ENCODE results near the gene NAA10.

Gene NAA10

GRCh38 chrX:153964105-153964504, 29.3 kb upstream of the NAA10 start:
- H3K36me3 ChIP-seq, result peaks cover 51 to 76% (median 62%) of the 10 kb centered on the region in 11 experiments
- H3K9ac ChIP-seq, result no peak overlapping the region
- no peak overlapping the region for H3K4me2 ChIP-seq
- H3K9me3 ChIP-seq (replicated peaks in 1 of 11), result no peaks in the 10 kb centered on the region; a peak in 1 of 22 replicates
- H3K27me3 ChIP-seq, result peaks cover 61 to 100% (median 90%) of the 10 kb centered on the region in 11 experiments
- peaks cover 46 to 100% (median 100%) of the 10 kb centered on the region in 11 experiments; a peak in 21 of 22 replicates for H4K20me1 ChIP-seq
- H3K4me1 ChIP-seq, result peaks cover 34 to 48% (median 45%) of the 10 kb centered on the region in 10 experiments
- no peak overlapping the region for H3K27ac ChIP-seq
- no peak for TF ChIP-seq Cebpa-rat (IDR thresholded peaks at IDR 0.05)
- H3K4me3 ChIP-seq, result no peak overlapping the region

- no peaks in the 10 kb centered on the region; a peak in 1 of 22 replicates for H3K9me3 ChIP-seq (replicated peaks in 1 of 11)
- no peak overlapping the region for H3K4me3 ChIP-seq
- H3K4me2 ChIP-seq, result no peak overlapping the region
- H3K4me1 ChIP-seq, result peaks cover 33 to 44% (median 40%) of the 10 kb centered on the region in 10 experiments
- H3K36me3 ChIP-seq, result peaks cover 57 to 81% (median 67%) of the 10 kb centered on the region in 11 experiments
- no peak for TF ChIP-seq Cebpa-rat (IDR thresholded peaks at IDR 0.05)
- no peak overlapping the region for H3K27ac ChIP-seq
- H3K27me3 ChIP-seq, result peaks cover 56 to 100% (median 86%) of the 10 kb centered on the region in 11 experiments
- H4K20me1 ChIP-seq, result peaks cover 40 to 100% (median 100%) of the 10 kb centered on the region in 11 experiments; a peak in 21 of 22 replicates
- H3K9ac ChIP-seq, result no peak overlapping the region
Observed at GRCh38 chrX:153963546-153963945, 28.7 kb upstream of the NAA10 start.

GRCh38 chrX:153961292-153961691, 26.5 kb upstream of the NAA10 start:
- TF ChIP-seq Cebpa-rat (IDR thresholded peaks at IDR 0.05), result no peak
- H3K9ac ChIP-seq, result no peak overlapping the region
- peaks cover 11 to 22% (median 18%) of the 10 kb centered on the region in 10 experiments for H3K4me1 ChIP-seq
- H3K27ac ChIP-seq, result no peak overlapping the region
- H3K36me3 ChIP-seq, result peaks cover 79 to 95% (median 86%) of the 10 kb centered on the region in 11 experiments
- peaks cover 34 to 86% (median 64%) of the 10 kb centered on the region in 11 experiments for H3K27me3 ChIP-seq
- H3K9me3 ChIP-seq (replicated peaks in 1 of 11), result no peaks in the 10 kb centered on the region; a peak in 1 of 22 replicates
- H3K4me3 ChIP-seq, result no peak overlapping the region
- peaks cover 19 to 100% (median 100%) of the 10 kb centered on the region in 11 experiments; a peak in 21 of 22 replicates for H4K20me1 ChIP-seq
- H3K4me2 ChIP-seq, result no peak overlapping the region

GRCh38 chrX:153960786-153961185, 25.9 kb upstream of the NAA10 start:
- peaks cover 85 to 100% (median 91%) of the 10 kb centered on the region in 11 experiments for H3K36me3 ChIP-seq

GRCh38 chrX:153960077-153960476, 25.2 kb upstream of the NAA10 start:
- Histone ChIP-seq H3K4me2 (no peak overlapping the region), H3K4me3 (no peak overlapping the region), H3K27ac (no peak overlapping the region), H4K20me1 (peaks cover 7 to 100% (median 100%) of the 10 kb centered on the region in 11 experiments; a peak in 21 of 22 replicates), H3K27me3 (peaks cover 22 to 86% (median 52%) of the 10 kb centered on the region in 11 experiments; a peak in 21 of 22 replicates), H3K9me3 (replicated peaks in 1 of 11) (no peaks in the 10 kb centered on the region; a peak in 1 of 22 replicates), H3K4me1 (peaks cover 0 to 9% (median 6%) of the 10 kb centered on the region in 10 experiments; a peak in 15 of 20 replicates), H3K9ac (no peak overlapping the region), H3K36me3 (peaks cover 87 to 100% (median 98%) of the 10 kb centered on the region in 11 experiments)
- TF ChIP-seq Cebpa-rat (IDR thresholded peaks at IDR 0.05), result no peak

More at GRCh38 chrX:153960786-153961185, 25.9 kb upstream of the NAA10 start:
- Histone ChIP-seq H3K9me3 (replicated peaks in 1 of 11) (no peaks in the 10 kb centered on the region; a peak in 1 of 22 replicates), H3K4me3 (no peak overlapping the region), H3K27ac (no peak overlapping the region), H4K20me1 (peaks cover 14 to 100% (median 100%) of the 10 kb centered on the region in 11 experiments; a peak in 21 of 22 replicates), H3K9ac (no peak overlapping the region), H3K27me3 (peaks cover 29 to 86% (median 59%) of the 10 kb centered on the region in 11 experiments), H3K4me1 (peaks cover 6 to 17% (median 13%) of the 10 kb centered on the region in 10 experiments), H3K4me2 (no peak overlapping the region)
- TF ChIP-seq Cebpa-rat (IDR thresholded peaks at IDR 0.05), result no peak

- peaks cover 17 to 82% (median 47%) of the 10 kb centered on the region in 11 experiments; a peak in 21 of 22 replicates for H3K27me3 ChIP-seq
- H3K36me3 ChIP-seq, result peaks cover 92 to 100% (median 100%) of the 10 kb centered on the region in 11 experiments
- H3K27ac ChIP-seq, result no peak overlapping the region
- peaks cover 0 to 5% (median 1%) of the 10 kb centered on the region in 10 experiments; a peak in 8 of 20 replicates for H3K4me1 ChIP-seq
- H4K20me1 ChIP-seq, result peaks cover 2 to 100% (median 100%) of the 10 kb centered on the region in 11 experiments; a peak in 21 of 22 replicates
- H3K4me2 ChIP-seq, result no peak overlapping the region
- no peak overlapping the region for H3K9ac ChIP-seq
- TF ChIP-seq Cebpa-rat (IDR thresholded peaks at IDR 0.05), result no peak
- no peak overlapping the region for H3K4me3 ChIP-seq
- H3K9me3 ChIP-seq (replicated peaks in 1 of 11), result no peaks in the 10 kb centered on the region; a peak in 1 of 22 replicates
Observed at GRCh38 chrX:153959649-153960048, 24.8 kb upstream of the NAA10 start.

GRCh38 chrX:153958605-153959004, 23.8 kb upstream of the NAA10 start:
- Histone ChIP-seq H3K4me1 (peaks cover 0 to 10% (median 5%) of the 10 kb centered on the region in 10 experiments; a peak in 10 of 20 replicates), H4K20me1 (peaks cover 0 to 100% (median 100%) of the 10 kb centered on the region in 11 experiments; a peak in 20 of 22 replicates), H3K4me3 (no peak overlapping the region), H3K4me2 (no peak overlapping the region), H3K9ac (no peak overlapping the region), H3K36me3 (peaks cover 92 to 100% (median 100%) of the 10 kb centered on the region in 11 experiments), H3K27me3 (peaks cover 9 to 72% (median 37%) of the 10 kb centered on the region in 11 experiments; a peak in 18 of 22 replicates), H3K27ac (no peak overlapping the region), H3K9me3 (replicated peaks in 1 of 11) (no peaks in the 10 kb centered on the region; a peak in 1 of 22 replicates)
- TF ChIP-seq Cebpa-rat (IDR thresholded peaks at IDR 0.05), result no peak

GRCh38 chrX:153957224-153957623, 22.4 kb upstream of the NAA10 start:
- no peak overlapping the region for H3K4me3 ChIP-seq
- no peak overlapping the region for H3K9ac ChIP-seq
- peaks cover 0 to 100% (median 100%) of the 10 kb centered on the region in 11 experiments; a peak in 20 of 22 replicates for H4K20me1 ChIP-seq
- no peak overlapping the region for H3K4me2 ChIP-seq
- peaks cover 0 to 58% (median 27%) of the 10 kb centered on the region in 11 experiments; a peak in 16 of 22 replicates for H3K27me3 ChIP-seq
- H3K27ac ChIP-seq, result no peak overlapping the region
- no peaks in the 10 kb centered on the region for H3K9me3 ChIP-seq (replicated peaks in 1 of 11)
- peaks cover 86 to 100% (median 98%) of the 10 kb centered on the region in 11 experiments for H3K36me3 ChIP-seq
- no peak for TF ChIP-seq Cebpa-rat (IDR thresholded peaks at IDR 0.05)
- H3K4me1 ChIP-seq, result peaks cover 7 to 22% (median 17%) of the 10 kb centered on the region in 10 experiments
